ENCODE results near the gene PLEKHG4B.

Gene PLEKHG4B

DNA sequence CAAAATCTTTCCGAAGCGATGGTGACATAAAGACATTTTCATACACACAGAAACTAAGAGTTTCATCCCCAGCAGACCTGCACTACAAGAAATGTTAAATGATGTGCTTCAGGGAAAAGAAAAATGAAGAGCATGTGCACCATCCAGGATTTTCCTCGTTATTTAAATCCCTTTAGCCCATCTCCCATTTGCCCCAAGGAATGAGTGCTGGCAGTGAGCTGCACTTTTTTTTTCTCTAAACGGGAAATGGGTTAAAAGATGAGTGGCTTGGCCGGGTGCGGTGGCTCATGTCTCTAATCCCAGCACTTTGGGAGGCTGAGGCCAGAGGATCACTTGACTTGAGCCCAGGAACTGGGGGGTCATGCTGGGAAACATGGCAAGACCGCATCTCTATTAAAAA lies 92.5 kb downstream of the PLEKHG4B start:
- TF ChIP-seq EP300 (IDR thresholded peaks at IDR 0.05; ENCODE audit: borderline replicate concordance) (no peak), CREB1 (IDR thresholded peaks at IDR 0.05; ENCODE audit: low read depth) (no peak), TEAD4 (IDR thresholded peaks at IDR 0.05) (no peak), ZBTB7A (IDR thresholded peaks at IDR 0.05; ENCODE audit: low read depth) (no peak), FOXM1 (IDR thresholded peaks at IDR 0.05; ENCODE audit: borderline replicate concordance, low read depth) (no peak), TAF1 (IDR thresholded peaks at IDR 0.05; ENCODE audit: low read depth) (no peak), EGR1 (IDR thresholded peaks at IDR 0.05) (no peak), RAD21 (IDR thresholded peaks at IDR 0.05; ENCODE audit: low read depth) (no peak)
- TF ChIP-seq, protein P1, sequence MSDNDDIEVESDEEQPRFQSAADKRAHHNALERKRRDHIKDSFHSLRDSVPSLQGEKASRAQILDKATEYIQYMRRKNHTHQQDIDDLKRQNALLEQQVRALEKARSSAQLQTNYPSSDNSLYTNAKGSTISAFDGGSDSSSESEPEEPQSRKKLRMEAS (IDR thresholded peaks at IDR 0.05) = no peak

DNA sequence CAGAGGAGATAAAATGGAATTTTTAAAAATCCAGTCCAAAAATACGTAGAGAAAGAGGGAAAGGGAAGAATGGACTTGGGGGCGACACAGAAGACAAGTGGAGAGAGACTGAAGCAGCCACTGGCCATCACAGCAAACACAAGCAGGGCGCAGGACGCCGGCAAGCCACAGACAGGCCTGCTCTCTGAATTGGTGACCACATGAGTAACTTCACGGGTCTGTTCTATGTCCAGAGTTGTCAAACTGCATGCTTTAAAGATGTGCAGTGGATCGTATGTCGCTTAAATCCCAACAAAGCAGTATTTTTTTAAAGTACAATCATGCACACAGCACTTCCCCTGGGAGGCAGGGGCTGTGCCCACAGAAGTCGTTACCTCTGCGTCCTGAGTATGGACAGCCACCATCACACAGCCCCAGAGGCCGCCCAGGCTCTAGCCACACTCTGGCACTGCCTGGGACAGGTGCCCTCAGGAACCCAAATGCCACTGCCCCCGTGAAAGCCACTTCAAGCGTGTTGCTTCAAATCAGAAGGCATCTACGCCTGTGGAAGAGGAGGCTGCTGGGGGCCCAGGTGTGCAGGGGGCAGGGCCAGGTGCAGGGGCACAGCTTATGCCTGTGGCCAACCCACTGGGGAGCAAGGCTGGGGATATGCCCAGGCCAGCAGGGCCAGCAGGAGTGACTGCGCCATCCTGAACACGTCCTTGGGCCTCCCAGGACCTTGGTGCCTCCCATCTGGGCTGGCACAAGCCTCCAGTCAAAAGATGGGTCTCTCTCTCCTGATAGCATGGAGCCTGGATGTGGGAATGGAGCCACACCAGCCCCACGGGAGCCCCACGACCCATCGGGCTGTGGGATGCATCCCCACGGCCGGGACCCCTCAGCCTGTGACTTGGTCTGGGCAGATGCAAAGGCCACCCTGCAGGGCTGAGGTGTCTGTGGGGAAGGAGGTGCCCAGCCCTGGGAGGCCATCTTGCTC lies 93.4 kb downstream of the PLEKHG4B start:
- TF ChIP-seq, protein P1 (IDR thresholded peaks at IDR 0.05) = no peak
- TF ChIP-seq EGR1 (IDR thresholded peaks at IDR 0.05) (no peak), YY1 (IDR thresholded peaks at IDR 0.05; ENCODE audit: low read depth) (no peak), TEAD4 (IDR thresholded peaks at IDR 0.05) (no peak), TCF12 (IDR thresholded peaks at IDR 0.05; ENCODE audit: low read depth) (no peak), CREB1 (IDR thresholded peaks at IDR 0.05; ENCODE audit: low read depth) (no peak), EP300 (IDR thresholded peaks at IDR 0.05; ENCODE audit: borderline replicate concordance) (no peak), CEBPB (IDR thresholded peaks at IDR 0.05) (no peak), FOXM1 (IDR thresholded peaks at IDR 0.05; ENCODE audit: borderline replicate concordance, low read depth) (no peak), RAD21 (IDR thresholded peaks at IDR 0.05; ENCODE audit: low read depth) (no peak), NFIC (IDR thresholded peaks at IDR 0.05) (no peak), TAF1 (IDR thresholded peaks at IDR 0.05; ENCODE audit: low read depth) (no peak), ZBTB7A (IDR thresholded peaks at IDR 0.05; ENCODE audit: low read depth) (no peak)
- TF ChIP-seq, protein P2, sequence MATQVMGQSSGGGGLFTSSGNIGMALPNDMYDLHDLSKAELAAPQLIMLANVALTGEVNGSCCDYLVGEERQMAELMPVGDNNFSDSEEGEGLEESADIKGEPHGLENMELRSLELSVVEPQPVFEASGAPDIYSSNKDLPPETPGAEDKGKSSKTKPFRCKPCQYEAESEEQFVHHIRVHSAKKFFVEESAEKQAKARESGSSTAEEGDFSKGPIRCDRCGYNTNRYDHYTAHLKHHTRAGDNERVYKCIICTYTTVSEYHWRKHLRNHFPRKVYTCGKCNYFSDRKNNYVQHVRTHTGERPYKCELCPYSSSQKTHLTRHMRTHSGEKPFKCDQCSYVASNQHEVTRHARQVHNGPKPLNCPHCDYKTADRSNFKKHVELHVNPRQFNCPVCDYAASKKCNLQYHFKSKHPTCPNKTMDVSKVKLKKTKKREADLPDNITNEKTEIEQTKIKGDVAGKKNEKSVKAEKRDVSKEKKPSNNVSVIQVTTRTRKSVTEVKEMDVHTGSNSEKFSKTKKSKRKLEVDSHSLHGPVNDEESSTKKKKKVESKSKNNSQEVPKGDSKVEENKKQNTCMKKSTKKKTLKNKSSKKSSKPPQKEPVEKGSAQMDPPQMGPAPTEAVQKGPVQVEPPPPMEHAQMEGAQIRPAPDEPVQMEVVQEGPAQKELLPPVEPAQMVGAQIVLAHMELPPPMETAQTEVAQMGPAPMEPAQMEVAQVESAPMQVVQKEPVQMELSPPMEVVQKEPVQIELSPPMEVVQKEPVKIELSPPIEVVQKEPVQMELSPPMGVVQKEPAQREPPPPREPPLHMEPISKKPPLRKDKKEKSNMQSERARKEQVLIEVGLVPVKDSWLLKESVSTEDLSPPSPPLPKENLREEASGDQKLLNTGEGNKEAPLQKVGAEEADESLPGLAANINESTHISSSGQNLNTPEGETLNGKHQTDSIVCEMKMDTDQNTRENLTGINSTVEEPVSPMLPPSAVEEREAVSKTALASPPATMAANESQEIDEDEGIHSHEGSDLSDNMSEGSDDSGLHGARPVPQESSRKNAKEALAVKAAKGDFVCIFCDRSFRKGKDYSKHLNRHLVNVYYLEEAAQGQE (IDR thresholded peaks at IDR 0.05; ENCODE audit: low read depth) = no peak

DNA sequence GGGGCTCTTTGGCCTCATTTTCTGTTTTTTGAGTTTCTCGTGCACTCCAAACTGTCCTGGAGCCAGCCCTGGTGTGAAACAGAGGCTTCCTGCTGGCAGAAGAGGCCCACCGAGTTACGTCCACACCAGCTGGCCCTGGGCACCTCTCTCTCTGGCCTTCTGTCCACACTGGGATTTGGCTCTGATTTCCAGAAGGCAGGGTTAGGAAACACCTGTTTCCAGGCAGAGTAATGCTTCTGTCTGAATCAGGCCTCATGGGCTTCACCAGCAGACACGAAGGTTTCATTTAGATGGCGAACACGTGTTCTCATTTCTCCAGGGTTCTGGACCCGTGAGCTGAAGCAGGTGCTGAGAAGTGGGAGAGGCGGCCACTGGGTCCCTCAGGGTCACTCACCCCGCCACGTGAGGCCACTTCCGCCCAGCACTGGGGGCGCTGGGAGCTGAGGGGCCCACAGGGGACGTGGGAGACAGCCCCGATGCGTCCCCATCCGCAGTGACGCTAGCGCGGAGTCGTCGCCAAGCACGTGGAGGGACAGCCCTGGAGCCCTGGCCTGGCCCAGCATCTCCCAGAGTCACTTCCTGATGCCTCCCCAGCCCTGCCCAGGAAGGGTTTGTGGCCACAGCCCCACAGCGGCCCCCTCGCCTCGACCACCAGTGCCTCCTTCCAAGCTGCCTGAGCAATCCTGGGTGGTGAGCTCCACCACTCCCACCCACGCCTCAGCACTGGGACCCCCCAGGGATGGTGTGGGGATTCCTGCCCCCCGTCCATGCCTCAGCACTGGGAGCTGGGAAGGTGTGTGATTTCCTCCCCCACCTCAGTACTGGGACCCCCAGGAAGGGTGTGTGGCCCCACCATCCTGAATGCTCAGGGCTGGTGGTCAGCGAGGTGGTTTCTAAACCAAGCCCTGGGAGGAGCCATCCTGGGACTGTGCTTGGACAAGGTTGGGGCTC lies 94.4 kb downstream of the PLEKHG4B start:
- TF ChIP-seq FOXM1 (IDR thresholded peaks at IDR 0.05; ENCODE audit: borderline replicate concordance, low read depth) (no peak), TAF1 (IDR thresholded peaks at IDR 0.05; ENCODE audit: low read depth) (no peak)

DNA sequence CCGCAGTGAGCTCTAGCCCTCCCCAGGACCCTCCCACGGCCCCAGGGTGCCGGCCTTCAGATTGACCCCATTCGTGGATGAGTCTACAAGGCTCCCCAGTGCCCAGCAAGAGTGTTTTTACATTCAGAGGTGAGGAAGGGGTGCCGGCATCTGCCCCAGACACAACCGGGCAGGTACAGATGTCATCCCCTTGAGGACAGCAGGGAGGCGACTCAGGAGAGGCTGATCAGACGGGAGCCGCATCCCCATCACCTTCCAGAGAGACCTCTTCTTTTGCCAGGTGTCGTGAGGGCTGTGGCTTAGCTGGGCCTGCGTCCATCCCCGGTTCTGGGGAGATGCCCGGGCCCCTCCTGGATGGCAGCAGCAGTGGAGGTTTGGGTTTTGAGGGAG lies 95.1 kb downstream of the PLEKHG4B start:
- TF ChIP-seq RAD21 (IDR thresholded peaks at IDR 0.05; ENCODE audit: low read depth) (no peak), YY1 (IDR thresholded peaks at IDR 0.05; ENCODE audit: low read depth) (no peak), TAF1 (IDR thresholded peaks at IDR 0.05; ENCODE audit: low read depth) (no peak), TEAD4 (IDR thresholded peaks at IDR 0.05) (no peak), ZBTB7A (IDR thresholded peaks at IDR 0.05; ENCODE audit: low read depth) (no peak), EGR1 (IDR thresholded peaks at IDR 0.05) (no peak), CEBPB (IDR thresholded peaks at IDR 0.05) (no peak), CREB1 (IDR thresholded peaks at IDR 0.05; ENCODE audit: low read depth) (no peak)
- TF ChIP-seq, protein P2 (IDR thresholded peaks at IDR 0.05; ENCODE audit: low read depth) = no peak
- TF ChIP-seq, protein P3, sequence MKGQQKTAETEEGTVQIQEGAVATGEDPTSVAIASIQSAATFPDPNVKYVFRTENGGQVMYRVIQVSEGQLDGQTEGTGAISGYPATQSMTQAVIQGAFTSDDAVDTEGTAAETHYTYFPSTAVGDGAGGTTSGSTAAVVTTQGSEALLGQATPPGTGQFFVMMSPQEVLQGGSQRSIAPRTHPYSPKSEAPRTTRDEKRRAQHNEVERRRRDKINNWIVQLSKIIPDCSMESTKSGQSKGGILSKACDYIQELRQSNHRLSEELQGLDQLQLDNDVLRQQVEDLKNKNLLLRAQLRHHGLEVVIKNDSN (IDR thresholded peaks at IDR 0.05) = no peak

DNA sequence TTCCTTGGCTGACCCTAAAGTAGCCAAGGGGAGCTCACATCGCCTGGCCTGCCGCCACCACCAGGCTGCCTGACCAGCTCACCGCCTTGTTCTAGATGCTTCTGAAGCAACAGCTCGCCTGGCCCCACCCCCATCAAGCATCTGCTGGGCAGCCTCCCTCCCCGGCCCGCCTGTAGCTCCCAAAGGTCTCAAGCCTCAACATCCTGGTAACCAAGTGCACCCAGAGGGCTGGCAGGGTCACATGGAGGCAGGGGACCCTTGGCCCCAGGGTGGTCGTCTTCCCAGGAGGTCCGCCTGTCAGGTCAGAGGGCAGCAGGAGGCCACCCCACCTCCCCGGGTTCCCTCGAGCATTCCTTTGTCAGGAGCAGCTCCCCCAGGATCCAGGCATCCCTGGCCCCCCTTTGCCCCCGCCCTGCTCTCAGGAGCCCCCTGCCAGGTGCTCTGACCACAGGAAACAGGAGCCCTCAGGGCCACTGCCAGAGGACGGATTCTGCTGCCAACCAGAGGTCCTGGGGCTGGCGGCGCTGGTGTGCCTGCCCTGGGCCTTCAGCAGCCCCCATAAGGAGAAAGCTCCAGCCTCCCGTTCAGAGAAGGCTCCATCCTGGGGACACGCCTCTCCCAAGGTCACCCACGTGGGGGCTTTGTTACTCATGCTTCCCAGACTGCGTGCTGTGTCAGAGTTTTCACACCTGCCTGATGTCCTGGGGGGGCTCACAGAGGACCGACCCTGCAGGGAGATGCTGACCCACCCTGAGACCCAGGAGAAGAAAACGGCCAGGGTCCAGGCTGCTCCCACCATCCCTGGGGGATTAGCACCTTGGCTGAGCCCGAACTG lies 95.9 kb downstream of the PLEKHG4B start:
- TF ChIP-seq, protein P3 (IDR thresholded peaks at IDR 0.05) = no peak
- TF ChIP-seq EP300 (IDR thresholded peaks at IDR 0.05; ENCODE audit: borderline replicate concordance) (no peak), CREB1 (IDR thresholded peaks at IDR 0.05; ENCODE audit: low read depth) (no peak), TCF12 (IDR thresholded peaks at IDR 0.05; ENCODE audit: low read depth) (no peak), TEAD4 (IDR thresholded peaks at IDR 0.05) (no peak), CEBPB (IDR thresholded peaks at IDR 0.05) (no peak), FOXM1 (IDR thresholded peaks at IDR 0.05; ENCODE audit: borderline replicate concordance, low read depth) (no peak), YY1 (IDR thresholded peaks at IDR 0.05; ENCODE audit: low read depth) (no peak)

Measured in Ishikawa (cell line).